ENCODE measurements around the gene PLCB1. TPM values are rescaled to one million over a fixed set of nuclear protein-coding genes. Genes with fewer than 3 reads are reported as not detected.
"Not testable (repeated sequence)": the region's sequence is repeated elsewhere in the genome, so short reads cannot be mapped to it uniquely, and the experiment has no call there.

PLCB1 gene
- total RNA-seq, 1 donor from 2014 or later = 24.4 TPM

- DNase-seq (ENCODE audit: extremely low read depth, low read depth, low spot score) = no peak
These were observed 23.2 kb downstream of the PLCB1 start for GRCh38 chr20:8155229-8155628.

GRCh38 chr20:8155812-8156211, 23.7 kb downstream of the PLCB1 start:
- no peak for DNase-seq (ENCODE audit: extremely low read depth, low read depth, low spot score)

- DNase-seq (ENCODE audit: extremely low read depth, low read depth, low spot score) = no peak
These were observed 24.4 kb downstream of the PLCB1 start for GRCh38 chr20:8156235-8157079.

GRCh38 chr20:8159217-8159616, 27.2 kb downstream of the PLCB1 start:
- not testable (repeated sequence) for DNase-seq (ENCODE audit: extremely low read depth, low read depth, low spot score)

GRCh38 chr20:8161264-8162071, 29.4 kb downstream of the PLCB1 start:
- no peak for DNase-seq (ENCODE audit: extremely low read depth, low read depth, low spot score)

- DNase-seq (ENCODE audit: extremely low read depth, low read depth, low spot score) = no peak
These were observed 30.5 kb downstream of the PLCB1 start for GRCh38 chr20:8162610-8163009.

- DNase-seq (ENCODE audit: extremely low read depth, low read depth, low spot score) = no peak
These were observed 31.5 kb downstream of the PLCB1 start for GRCh38 chr20:8163543-8163942.

GRCh38 chr20:8166730-8167129, 34.7 kb downstream of the PLCB1 start:
- DNase-seq (ENCODE audit: extremely low read depth, low read depth, low spot score) = no peak

- no peak for DNase-seq (ENCODE audit: extremely low read depth, low read depth, low spot score)
These were observed 36.8 kb downstream of the PLCB1 start for GRCh38 chr20:8168785-8169288.

- no peak for DNase-seq (ENCODE audit: extremely low read depth, low read depth, low spot score)
These were observed 38.9 kb downstream of the PLCB1 start for GRCh38 chr20:8170921-8171320.

- DNase-seq (ENCODE audit: extremely low read depth, low read depth, low spot score) = no peak
These were observed 40.1 kb downstream of the PLCB1 start for GRCh38 chr20:8172191-8172590.

- DNase-seq (ENCODE audit: extremely low read depth, low read depth, low spot score) = no peak
These were observed 43.9 kb downstream of the PLCB1 start for GRCh38 chr20:8175741-8176675.

GRCh38 chr20:8183526-8183925, 51.5 kb downstream of the PLCB1 start:
- no peak for DNase-seq (ENCODE audit: extremely low read depth, low read depth, low spot score)

GRCh38 chr20:8187740-8188139, 55.7 kb downstream of the PLCB1 start:
- no peak for DNase-seq (ENCODE audit: extremely low read depth, low read depth, low spot score)

- no peak for DNase-seq (ENCODE audit: extremely low read depth, low read depth, low spot score)
These were observed 58.2 kb downstream of the PLCB1 start for GRCh38 chr20:8190043-8190880.

- no peak for DNase-seq (ENCODE audit: extremely low read depth, low read depth, low spot score)
These were observed 62.7 kb downstream of the PLCB1 start for GRCh38 chr20:8194721-8195120.

GRCh38 chr20:8196096-8196495, 64.0 kb downstream of the PLCB1 start:
- DNase-seq (ENCODE audit: extremely low read depth, low read depth, low spot score) = no peak

- no peak for DNase-seq (ENCODE audit: extremely low read depth, low read depth, low spot score)
These were observed 68.2 kb downstream of the PLCB1 start for GRCh38 chr20:8200220-8200619.

GRCh38 chr20:8203366-8203765, 71.3 kb downstream of the PLCB1 start:
- no peak for DNase-seq (ENCODE audit: extremely low read depth, low read depth, low spot score)

GRCh38 chr20:8205996-8206395, 73.9 kb downstream of the PLCB1 start:
- no peak for DNase-seq (ENCODE audit: extremely low read depth, low read depth, low spot score)

Data from glomerular endothelial cell (primary cell).